AG10803 (cell line): ENCODE data around the gene TSTD2.
"Not testable (repeated sequence)": the region's sequence is repeated elsewhere in the genome, so short reads cannot be mapped to it uniquely, and the experiment has no call there.

ENCODE experiments used
- DNase-seq: peaks from one replicate; pipeline ENCODE4 v3.0.0; 2010; ENCODE audit warnings: low read depth
- H3K4me3 ChIP-seq: 2 replicates; pipeline ENCODE4 v1.5.1; 2011; ENCODE audit warnings: mild to moderate bottlenecking, low read length, control low read depth
- TF ChIP-seq, protein P1 (sequence below): conservative IDR thresholded peaks from 2 replicates; pipeline ENCODE4 v1.5.1; 2011; ENCODE audit warnings: mild to moderate bottlenecking, low read length, control low read depth, inconsistent platforms

TSTD2 gene

DNA sequence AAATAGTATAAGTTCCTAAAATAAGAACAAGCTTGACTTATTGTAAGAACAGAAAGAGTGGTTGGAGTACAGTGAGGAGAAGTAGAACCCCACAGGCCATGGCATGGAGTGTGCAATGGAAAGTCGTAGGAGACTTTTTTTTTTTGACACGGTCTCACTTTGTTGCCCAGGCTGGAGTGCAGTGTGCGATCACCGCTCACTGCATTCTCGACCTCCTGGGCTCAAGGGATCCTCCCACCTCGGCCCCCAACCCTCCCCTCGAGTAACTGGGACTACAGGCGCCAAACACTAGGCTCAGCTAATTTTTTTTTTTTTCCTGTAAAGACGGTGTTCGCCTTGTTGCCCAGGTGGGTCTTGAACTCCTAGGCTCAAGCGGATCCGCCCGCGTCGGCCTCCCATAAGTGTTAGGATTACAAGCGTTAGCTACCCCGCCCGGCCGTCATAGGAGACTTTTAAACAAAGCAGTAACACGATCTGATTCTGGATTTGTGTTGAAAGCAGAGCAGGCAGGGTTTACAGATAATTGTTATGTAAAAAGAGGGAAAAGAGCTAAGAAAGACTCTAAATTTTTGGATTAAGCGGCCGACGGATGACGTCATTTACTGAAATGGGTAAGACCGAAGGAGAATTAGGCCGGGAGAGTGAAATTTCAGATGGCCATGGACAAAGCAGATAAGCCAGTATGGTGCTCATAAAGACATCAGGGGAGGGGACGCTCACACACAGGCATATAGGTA, 752 bp downstream of the TSTD2 start:
- TF ChIP-seq, protein P1, sequence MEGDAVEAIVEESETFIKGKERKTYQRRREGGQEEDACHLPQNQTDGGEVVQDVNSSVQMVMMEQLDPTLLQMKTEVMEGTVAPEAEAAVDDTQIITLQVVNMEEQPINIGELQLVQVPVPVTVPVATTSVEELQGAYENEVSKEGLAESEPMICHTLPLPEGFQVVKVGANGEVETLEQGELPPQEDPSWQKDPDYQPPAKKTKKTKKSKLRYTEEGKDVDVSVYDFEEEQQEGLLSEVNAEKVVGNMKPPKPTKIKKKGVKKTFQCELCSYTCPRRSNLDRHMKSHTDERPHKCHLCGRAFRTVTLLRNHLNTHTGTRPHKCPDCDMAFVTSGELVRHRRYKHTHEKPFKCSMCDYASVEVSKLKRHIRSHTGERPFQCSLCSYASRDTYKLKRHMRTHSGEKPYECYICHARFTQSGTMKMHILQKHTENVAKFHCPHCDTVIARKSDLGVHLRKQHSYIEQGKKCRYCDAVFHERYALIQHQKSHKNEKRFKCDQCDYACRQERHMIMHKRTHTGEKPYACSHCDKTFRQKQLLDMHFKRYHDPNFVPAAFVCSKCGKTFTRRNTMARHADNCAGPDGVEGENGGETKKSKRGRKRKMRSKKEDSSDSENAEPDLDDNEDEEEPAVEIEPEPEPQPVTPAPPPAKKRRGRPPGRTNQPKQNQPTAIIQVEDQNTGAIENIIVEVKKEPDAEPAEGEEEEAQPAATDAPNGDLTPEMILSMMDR = no peak
- H3K4me3 ChIP-seq = peak overlapping the region; percentile 90
- DNase-seq = peak; percentile 80

DNA sequence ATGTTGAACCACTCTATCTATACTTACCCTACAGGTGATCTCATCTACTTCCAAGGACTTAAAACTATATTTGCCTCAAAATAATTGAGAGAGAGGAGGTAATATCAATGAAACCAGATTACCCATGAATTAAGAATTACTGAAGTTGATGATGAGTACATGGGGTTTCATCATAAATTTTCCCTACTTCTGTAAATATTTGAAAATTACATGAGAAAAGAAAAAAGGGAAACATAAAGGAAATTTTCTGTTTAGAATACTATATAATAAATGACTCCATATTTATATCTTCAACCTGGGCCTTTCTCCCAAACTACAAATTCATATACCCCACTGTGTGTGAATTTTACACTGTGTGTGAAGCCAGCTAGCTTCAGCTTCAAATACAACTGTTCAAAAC, 2.6 kb downstream of the TSTD2 start:
- no peak overlapping the region for H3K4me3 ChIP-seq

DNA sequence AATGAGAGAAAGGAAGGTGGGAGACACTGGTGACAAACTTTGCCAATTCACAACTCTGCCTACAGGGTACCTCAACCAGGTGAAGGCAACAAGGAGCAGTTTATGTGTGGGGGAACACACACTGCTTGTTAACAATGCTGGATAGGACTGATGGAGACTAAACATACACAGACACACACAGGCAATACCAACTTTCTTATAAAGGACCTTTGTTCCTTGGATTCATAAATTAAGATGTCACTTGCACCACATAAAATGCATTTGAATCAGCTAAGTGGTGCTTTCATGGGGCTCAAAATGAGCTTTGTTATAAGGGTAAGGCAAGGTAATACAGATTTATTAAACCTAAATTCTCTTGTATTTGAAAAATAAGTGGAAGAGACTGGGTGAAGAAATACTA, 4.0 kb downstream of the TSTD2 start:
- TF ChIP-seq, protein P1 = no peak
- DNase-seq = no peak
- no peak overlapping the region for H3K4me3 ChIP-seq

More for the DNA sequence above, 2.6 kb downstream of the TSTD2 start:
- TF ChIP-seq, protein P1 = no peak
- no peak for DNase-seq

DNA sequence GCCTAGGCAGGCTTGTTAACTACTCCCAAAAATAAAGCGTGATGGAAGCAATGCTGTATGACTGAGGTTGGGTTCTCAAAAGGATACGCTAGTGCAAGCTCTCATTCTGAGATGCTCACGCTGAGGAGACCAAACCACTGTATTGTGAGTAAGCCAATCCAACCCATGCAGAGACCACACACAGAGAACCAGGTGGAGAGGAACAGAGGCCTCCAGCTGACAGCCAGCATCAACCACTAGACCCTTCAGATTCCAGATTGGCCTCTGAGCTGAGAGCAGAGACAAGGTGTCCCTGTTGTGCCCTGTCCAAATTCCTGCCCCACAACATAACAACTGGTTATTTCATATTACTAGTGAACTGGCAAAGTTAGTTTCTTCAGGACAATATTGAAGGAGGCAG, 4.5 kb downstream of the TSTD2 start:
- no peak overlapping the region for H3K4me3 ChIP-seq
- TF ChIP-seq, protein P1 = no peak
- no peak for DNase-seq

DNA sequence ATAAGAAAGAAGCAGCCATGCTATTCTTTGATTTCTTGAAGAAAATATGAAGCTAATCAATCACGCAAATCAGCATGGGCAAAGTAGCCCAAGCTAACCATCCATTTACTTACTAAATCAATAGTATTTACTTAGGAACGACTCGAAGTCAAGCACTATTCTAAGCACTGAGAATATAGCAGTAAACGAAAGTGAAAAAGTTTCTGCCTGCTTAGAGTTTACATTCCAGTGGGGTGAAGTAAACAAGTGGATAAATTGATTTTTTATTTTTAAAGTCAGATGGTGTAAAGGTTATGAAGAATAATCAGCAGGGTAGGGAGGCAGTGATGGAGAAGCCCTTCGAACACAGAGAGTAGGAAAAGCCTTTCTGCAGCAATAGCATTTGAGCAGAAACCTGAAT, 5.5 kb downstream of the TSTD2 start:
- H3K4me3 ChIP-seq = no peak overlapping the region
- TF ChIP-seq, protein P1 = no peak
- DNase-seq = peak; percentile 15

DNA sequence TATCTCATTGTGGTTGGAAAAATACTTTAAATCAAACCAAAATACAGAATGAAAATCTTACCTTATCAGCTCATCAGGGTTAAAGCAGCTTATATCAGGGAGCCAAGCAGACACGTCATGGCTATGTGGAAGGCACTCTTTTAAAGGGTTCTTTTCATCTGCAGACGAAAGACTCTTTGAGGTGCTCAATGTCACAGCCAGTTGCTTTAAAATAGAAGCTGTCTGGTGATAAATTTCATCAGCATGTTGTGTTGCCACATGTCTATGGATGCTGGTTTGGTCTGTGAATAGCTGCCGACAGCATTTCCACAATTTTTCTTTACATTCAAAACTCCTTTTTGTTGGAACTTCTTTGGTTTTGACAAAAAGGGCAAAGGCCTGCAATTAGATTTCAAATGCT, 7.5 kb downstream of the TSTD2 start:
- no peak overlapping the region for H3K4me3 ChIP-seq
- DNase-seq = no peak
- TF ChIP-seq, protein P1 = no peak

DNA sequence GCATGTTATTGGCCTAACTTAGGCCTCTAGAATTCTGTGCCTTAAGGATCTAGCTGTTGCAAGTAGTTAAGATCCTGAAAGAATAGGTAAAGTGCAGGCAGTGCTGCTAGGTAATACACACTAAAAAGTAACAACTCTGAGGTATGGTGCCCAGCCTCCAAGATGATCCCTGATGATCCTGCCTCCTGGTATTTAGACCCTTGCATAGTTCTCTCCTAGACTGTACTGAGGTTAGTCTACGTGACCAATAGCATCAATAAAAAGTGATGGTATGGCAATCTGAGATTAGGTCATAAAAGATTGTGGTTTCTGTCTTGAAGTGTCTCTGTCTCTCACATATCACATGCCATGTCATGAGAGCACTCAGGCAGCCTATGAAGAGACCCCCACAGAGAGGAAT, 9.2 kb downstream of the TSTD2 start:
- DNase-seq = no peak
- TF ChIP-seq, protein P1 = no peak
- no peak overlapping the region for H3K4me3 ChIP-seq

DNA sequence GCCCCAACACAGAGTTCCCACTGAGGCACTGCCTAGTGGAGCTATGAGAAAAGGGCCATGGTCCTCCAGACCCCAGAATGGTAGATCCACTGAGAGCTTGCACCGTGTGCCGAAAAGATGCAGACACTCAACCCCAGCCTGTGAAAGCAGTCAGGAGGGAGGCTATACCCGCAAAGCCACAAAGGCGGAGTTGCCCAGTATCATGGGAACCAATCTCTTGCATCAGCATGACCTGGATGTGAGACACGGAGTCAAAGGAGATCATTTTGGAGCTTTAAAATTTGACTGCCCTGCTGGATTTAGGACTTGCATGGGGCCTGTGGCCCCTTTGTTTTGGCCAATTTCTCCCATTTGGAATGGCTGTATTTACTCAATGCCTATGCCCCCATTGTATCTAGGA, 10.7 kb downstream of the TSTD2 start:
- not testable (repeated sequence) for DNase-seq, H3K4me3 ChIP-seq

DNA sequence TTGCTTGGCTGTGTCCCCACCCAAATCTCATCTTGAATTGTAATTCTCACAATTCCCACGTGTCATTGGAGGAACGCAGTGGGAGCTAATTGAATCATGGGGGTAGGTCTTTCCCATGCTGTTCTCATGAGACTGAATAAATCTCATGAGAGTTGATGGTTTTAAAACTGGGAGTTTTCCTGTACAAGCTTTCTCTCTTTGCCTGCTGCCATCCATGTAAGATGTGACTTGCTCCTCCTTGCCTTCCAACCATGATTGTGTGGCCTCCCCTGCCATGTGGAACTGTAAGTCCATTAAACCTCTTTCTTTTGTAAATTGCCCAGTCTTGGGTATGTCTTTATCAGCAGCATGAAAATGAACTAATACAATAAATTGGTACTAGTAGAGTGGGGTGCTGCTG, 13.1 kb downstream of the TSTD2 start:
- not testable (repeated sequence) for DNase-seq, H3K4me3 ChIP-seq
